Measurements from ENCODE around the gene PTPRZ1. TPM values are rescaled to one million over a fixed set of nuclear protein-coding genes. Genes with fewer than 3 reads are reported as not detected.

The PTPRZ1 gene
- total RNA-seq, 1 experiment from 2014 or later, result 0.58 TPM

GRCh38 chr7:121904120-121904519, 31.2 kb downstream of the PTPRZ1 start:
- TF ChIP-seq EZH2 (IDR thresholded peaks at IDR 0.05; ENCODE audit: borderline replicate concordance, low read depth, low read length, poor library complexity, severe bottlenecking) (no peak), CTCF (conservative IDR thresholded peaks at IDR 0.05; ENCODE audit: low read depth, low read length) (no peak)
- POLR2A ChIA-PET (ENCODE audit: low non-redundant PET), result no interaction called here

GRCh38 chr7:121908042-121908441, 35.1 kb downstream of the PTPRZ1 start:
- no peak overlapping the region for H3K4me3 ChIP-seq (ENCODE audit: low read depth, low read length, poor library complexity, severe bottlenecking)
- intact Hi-C loops (cut with micrococcal nuclease; ENCODE audit: unreplicated experiment), result no loop called here
- TF ChIP-seq CTCF (conservative IDR thresholded peaks at IDR 0.05; ENCODE audit: low read depth, low read length) (no peak), EZH2 (IDR thresholded peaks at IDR 0.05; ENCODE audit: borderline replicate concordance, low read depth, low read length, poor library complexity, severe bottlenecking) (no peak)
- no peak overlapping the region for H3K27ac ChIP-seq (ENCODE audit: low read depth, low read length, poor library complexity, severe bottlenecking)
- H3K36me3 ChIP-seq (ENCODE audit: insufficient read depth, low read length, poor library complexity, severe bottlenecking), result no peaks in the 10 kb centered on the region
- no peaks in the 10 kb centered on the region for H3K4me1 ChIP-seq (ENCODE audit: insufficient read depth, low read length, poor library complexity, severe bottlenecking)
- DNase-seq (ENCODE audit: low spot score), result no peak
- no peaks in the 10 kb centered on the region for H3K27me3 ChIP-seq (replicated peaks; ENCODE audit: insufficient read depth, low read depth, low read length, poor library complexity)
- ChIA-PET POLR2A (ENCODE audit: low non-redundant PET) (interaction anchor here (0.6 kb wide), 1 partner anchor 100 kb away, joined by 3 read pairs; no protein-coding TSS in a partner anchor), CTCF (no interaction called here)
- no TSS peak for BruUV-seq (replicated peaks)
- no peaks in the 10 kb centered on the region for H3K9me3 ChIP-seq (ENCODE audit: low read depth, low read length, poor library complexity, severe bottlenecking)

More at GRCh38 chr7:121904120-121904519, 31.2 kb downstream of the PTPRZ1 start:
- H3K4me1 ChIP-seq (ENCODE audit: insufficient read depth, low read length, poor library complexity, severe bottlenecking), result no peaks in the 10 kb centered on the region
- intact Hi-C loops (cut with micrococcal nuclease; ENCODE audit: unreplicated experiment), result no loop called here
- no peak overlapping the region for H3K27ac ChIP-seq (ENCODE audit: low read depth, low read length, poor library complexity, severe bottlenecking)
- H3K27me3 ChIP-seq (replicated peaks; ENCODE audit: insufficient read depth, low read depth, low read length, poor library complexity), result no peaks in the 10 kb centered on the region
- no TSS peak for BruUV-seq (replicated peaks)
- no peaks in the 10 kb centered on the region for H3K9me3 ChIP-seq (ENCODE audit: low read depth, low read length, poor library complexity, severe bottlenecking)
- H3K4me3 ChIP-seq (ENCODE audit: low read depth, low read length, poor library complexity, severe bottlenecking), result no peak overlapping the region
- H3K36me3 ChIP-seq (ENCODE audit: insufficient read depth, low read length, poor library complexity, severe bottlenecking), result no peaks in the 10 kb centered on the region
- DNase-seq (ENCODE audit: low spot score), result no peak
- CTCF ChIA-PET, result no interaction called here

- intact Hi-C loops (cut with micrococcal nuclease; ENCODE audit: unreplicated experiment), result no loop called here
- DNase-seq (ENCODE audit: low spot score), result no peak
- no peaks in the 10 kb centered on the region for H3K27me3 ChIP-seq (replicated peaks; ENCODE audit: insufficient read depth, low read depth, low read length, poor library complexity)
- H3K36me3 ChIP-seq (ENCODE audit: insufficient read depth, low read length, poor library complexity, severe bottlenecking), result no peaks in the 10 kb centered on the region
- no peaks in the 10 kb centered on the region for H3K4me1 ChIP-seq (ENCODE audit: insufficient read depth, low read length, poor library complexity, severe bottlenecking)
- H3K9me3 ChIP-seq (ENCODE audit: low read depth, low read length, poor library complexity, severe bottlenecking), result no peaks in the 10 kb centered on the region
- BruUV-seq (replicated peaks), result no TSS peak
- no peak overlapping the region for H3K27ac ChIP-seq (ENCODE audit: low read depth, low read length, poor library complexity, severe bottlenecking)
- TF ChIP-seq CTCF (conservative IDR thresholded peaks at IDR 0.05; ENCODE audit: low read depth, low read length) (no peak), EZH2 (IDR thresholded peaks at IDR 0.05; ENCODE audit: borderline replicate concordance, low read depth, low read length, poor library complexity, severe bottlenecking) (no peak)
- no peak overlapping the region for H3K4me3 ChIP-seq (ENCODE audit: low read depth, low read length, poor library complexity, severe bottlenecking)
- ChIA-PET CTCF (no interaction called here), POLR2A (ENCODE audit: low non-redundant PET) (no interaction called here)
Measured at GRCh38 chr7:121909716-121910345, 36.9 kb downstream of the PTPRZ1 start.

Data from A673 (cell line).